Vagina (tissue), 2 donors: ENCODE results near the gene PRDM16.

Experiments
- POLR2A ChIP-seq, 2 donors: fragments of 450-650 bp; IDR thresholded peaks; one replicate each; pipeline ENCODE4 v1.6.1; 2017; ENCODE audit warnings: antibody characterized with exemption in 2 of 2, mild to moderate bottlenecking in 2 of 2, moderate library complexity in 2 of 2
- POLR2AphosphoS5 ChIP-seq, 2 donors: sonication (generic); formaldehyde crosslinking; IDR thresholded peaks; one replicate each; pipeline ENCODE4 v1.9.0; 2017; ENCODE audit warnings: antibody characterized with exemption in 2 of 2, mild to moderate bottlenecking in 2 of 2, low read depth in 1 of 2; ENCODE audit not compliant: insufficient read depth in 1 of 2
- TF ChIP-seq, protein P1 (sequence below), 3 experiments: fragments of 450-650 bp in 2 of 3; fragments of 200-600 bp in 1 of 3; sonication (generic) in 1 of 3; IDR thresholded peaks; one replicate each; pipeline ENCODE4 v1.5.1; 2017 to 2019; ENCODE audit warnings: antibody characterized with exemption in 3 of 3, mild to moderate bottlenecking in 2 of 3, moderate library complexity in 2 of 3

DNA sequence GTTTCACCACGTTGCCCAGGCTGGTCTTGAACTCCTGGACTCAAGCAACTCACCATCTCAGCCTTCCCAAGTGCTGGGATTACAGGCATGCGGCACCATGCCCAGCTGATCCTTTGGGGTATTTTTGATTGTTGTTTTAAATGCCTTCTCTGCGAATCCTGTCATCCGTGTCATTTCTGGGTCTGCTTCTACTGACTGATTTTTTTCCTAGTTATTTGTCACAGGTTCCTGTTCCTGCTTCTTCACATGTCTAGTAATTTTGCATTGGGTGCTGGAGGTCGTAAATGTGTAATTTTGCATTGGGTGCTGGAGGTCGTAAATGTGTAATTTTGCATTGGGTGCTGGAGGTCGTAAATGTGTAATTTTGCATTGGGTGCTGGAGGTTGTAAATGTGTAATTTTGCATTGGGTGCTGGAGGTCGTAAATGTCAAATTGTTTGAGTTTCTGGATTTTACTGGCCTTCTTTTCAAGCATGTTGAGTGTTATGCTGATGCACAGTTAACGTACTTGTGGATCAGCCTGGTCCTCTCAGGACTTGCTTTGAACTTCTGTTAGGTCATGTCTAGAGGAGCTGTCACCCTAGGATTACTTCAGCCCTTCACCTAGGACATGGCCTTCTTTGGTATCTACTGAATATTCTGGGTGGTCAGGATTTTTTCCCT lies 381.3 kb downstream of the PRDM16 start:
- TF ChIP-seq, protein P1, sequence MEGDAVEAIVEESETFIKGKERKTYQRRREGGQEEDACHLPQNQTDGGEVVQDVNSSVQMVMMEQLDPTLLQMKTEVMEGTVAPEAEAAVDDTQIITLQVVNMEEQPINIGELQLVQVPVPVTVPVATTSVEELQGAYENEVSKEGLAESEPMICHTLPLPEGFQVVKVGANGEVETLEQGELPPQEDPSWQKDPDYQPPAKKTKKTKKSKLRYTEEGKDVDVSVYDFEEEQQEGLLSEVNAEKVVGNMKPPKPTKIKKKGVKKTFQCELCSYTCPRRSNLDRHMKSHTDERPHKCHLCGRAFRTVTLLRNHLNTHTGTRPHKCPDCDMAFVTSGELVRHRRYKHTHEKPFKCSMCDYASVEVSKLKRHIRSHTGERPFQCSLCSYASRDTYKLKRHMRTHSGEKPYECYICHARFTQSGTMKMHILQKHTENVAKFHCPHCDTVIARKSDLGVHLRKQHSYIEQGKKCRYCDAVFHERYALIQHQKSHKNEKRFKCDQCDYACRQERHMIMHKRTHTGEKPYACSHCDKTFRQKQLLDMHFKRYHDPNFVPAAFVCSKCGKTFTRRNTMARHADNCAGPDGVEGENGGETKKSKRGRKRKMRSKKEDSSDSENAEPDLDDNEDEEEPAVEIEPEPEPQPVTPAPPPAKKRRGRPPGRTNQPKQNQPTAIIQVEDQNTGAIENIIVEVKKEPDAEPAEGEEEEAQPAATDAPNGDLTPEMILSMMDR (IDR thresholded peaks at IDR 0.05), result no peak
- no peak for TF ChIP-seq POLR2A (IDR thresholded peaks at IDR 0.05)
- no peak for TF ChIP-seq POLR2AphosphoS5 (IDR thresholded peaks at IDR 0.05; ENCODE audit: insufficient read depth in 1 of 2, low read depth in 1 of 2)
